Right kidney (tissue), 1 donor: Measurements from ENCODE around the gene RHOF.
A peak's percentile ranks its signal among the peaks of the same experiment; 100 is the strongest.

Source experiments
- DNase-seq: peaks from one replicate; pipeline ENCODE4 v3.0.0-alpha.2; 2016

Gene RHOF

DNA sequence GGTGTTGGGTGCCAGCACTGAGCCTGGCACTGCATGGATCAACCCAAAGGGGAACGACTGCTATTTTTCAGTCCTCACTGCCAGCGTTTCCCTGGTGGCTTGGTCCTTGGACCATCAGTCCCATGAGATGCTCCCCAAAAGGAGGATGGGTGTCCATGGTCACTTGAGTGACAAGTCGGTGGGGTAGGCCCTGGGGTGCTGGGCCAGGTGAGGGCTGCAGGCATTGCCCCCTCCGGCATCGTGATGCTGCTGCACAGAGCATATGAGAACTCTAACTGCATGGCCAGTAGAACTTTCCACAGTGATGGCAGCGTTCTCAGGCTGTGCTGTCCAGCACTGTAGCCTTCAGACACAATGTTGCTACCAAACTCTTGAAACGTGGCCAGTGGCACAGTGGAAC lies 26.6 kb upstream of the RHOF start:
- no peak for DNase-seq

DNA sequence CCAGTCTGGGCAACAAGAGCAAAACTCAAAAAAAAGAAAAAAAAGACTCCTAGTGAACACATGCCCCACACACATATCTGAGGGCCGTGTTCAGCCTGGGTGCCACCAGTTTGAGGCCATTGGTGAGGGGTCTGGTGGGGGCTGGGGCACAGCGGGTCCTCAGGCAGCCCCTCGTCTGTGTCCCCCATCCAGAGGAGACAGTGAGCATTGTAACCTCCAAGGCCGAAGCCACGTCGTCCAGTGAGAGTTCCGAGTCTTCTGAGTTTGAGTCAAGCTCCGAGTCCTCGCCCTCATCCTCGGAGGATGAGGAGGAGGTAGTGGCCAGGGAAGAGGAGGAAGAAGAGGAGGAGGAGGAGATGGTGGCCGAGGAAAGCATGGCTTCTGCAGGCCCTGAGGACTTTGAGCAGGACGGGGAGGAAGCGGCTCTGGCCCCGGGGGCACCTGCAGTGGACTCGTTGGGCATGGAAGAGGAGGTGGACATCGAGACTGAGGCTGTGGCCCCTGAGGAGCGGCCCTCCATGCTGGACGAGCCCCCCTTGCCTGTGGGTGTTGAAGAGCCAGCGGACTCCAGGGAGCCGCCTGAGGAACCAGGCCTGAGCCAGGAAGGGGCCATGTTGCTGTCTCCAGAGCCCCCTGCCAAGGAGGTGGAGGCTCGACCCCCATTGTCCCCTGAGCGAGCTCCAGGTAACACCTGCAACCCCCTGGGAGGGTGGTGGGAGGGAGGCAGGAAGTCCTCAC lies 25.9 kb upstream of the RHOF start:
- no peak for DNase-seq

DNA sequence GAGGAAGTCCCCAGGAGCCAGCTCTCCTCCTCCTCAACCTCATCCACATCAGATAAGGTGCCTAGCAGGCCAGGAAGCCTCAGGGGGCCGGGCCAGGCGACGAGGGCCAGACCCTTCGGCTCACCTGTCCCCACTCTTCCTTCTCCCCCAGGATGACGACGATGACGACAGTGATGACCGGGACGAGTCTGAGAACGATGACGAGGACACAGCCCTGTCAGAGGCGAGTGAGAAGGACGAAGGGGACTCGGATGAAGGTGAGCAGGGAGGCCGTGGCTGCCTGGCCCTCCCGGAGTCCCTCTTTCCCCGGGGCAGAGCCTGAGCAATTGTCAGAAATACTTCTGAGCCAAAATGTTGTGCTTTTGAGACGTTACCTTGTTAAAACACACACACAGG lies 24.2 kb upstream of the RHOF start:
- no peak for DNase-seq

- DNase-seq: no peak
Observed at GRCh38 chr12:121816925-121817647, 23.6 kb upstream of the RHOF start.

GRCh38 chr12:121815263-121815662 lies 21.8 kb upstream of the RHOF start:
- no peak for DNase-seq

DNA sequence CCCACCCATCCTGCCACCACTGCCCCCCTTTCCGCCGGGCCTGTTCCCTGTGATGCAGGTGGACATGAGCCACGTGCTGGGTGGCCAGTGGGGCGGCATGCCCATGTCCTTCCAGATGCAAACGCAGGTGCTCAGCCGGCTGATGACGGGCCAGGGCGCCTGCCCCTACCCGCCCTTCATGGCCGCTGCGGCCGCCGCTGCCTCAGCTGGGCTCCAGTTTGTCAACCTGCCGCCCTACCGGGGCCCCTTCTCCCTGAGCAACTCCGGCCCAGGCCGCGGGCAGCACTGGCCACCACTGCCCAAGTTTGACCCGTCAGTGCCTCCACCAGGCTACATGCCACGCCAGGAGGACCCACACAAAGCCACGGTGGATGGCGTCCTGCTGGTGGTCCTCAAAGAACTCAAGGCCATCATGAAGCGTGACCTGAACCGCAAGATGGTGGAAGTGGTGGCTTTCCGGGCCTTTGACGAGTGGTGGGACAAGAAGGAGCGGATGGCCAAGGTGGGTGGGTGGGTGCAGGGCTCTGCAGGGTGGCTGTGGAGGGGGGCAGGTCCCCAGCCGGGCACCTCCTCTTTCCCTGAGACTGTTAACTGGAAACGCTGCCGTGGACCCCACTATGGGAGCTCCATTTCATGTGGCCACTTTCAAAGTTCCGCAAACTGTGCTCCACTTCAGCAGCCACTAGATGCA lies 21.1 kb upstream of the RHOF start:
- no peak for DNase-seq

- no peak for DNase-seq
Observed at GRCh38 chr12:121813951-121814350, 20.5 kb upstream of the RHOF start.

GRCh38 chr12:121812921-121813896 lies 19.7 kb upstream of the RHOF start:
- no peak for DNase-seq

DNA sequence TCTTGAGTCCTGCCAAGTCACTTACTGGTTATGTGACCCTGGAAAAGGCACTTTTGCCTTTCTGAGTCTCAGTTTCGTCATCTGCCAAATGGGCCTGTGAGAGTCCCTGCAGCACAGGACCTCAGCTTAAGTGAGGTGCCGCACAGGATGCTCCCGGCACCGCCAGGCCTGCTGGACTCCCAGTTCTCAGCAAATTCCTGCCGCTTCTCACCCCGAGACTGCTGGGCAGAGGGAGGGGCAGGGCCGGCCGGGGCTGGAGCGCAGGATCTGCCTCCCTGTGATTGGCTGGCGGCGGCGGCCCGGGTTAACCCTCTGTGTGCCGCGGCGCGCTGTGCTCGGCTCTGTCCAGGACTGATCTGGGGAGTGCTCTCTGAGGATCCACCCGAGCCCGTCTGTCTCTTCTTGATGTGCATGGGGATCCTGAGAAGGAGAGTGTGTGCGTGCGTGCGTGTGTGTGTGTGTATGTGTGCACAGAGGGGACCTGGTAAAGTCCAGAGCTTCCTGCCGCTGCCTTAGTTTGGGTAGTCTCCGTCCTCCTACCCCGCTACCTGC lies 18.9 kb upstream of the RHOF start:
- DNase-seq: peak; percentile 88

DNA sequence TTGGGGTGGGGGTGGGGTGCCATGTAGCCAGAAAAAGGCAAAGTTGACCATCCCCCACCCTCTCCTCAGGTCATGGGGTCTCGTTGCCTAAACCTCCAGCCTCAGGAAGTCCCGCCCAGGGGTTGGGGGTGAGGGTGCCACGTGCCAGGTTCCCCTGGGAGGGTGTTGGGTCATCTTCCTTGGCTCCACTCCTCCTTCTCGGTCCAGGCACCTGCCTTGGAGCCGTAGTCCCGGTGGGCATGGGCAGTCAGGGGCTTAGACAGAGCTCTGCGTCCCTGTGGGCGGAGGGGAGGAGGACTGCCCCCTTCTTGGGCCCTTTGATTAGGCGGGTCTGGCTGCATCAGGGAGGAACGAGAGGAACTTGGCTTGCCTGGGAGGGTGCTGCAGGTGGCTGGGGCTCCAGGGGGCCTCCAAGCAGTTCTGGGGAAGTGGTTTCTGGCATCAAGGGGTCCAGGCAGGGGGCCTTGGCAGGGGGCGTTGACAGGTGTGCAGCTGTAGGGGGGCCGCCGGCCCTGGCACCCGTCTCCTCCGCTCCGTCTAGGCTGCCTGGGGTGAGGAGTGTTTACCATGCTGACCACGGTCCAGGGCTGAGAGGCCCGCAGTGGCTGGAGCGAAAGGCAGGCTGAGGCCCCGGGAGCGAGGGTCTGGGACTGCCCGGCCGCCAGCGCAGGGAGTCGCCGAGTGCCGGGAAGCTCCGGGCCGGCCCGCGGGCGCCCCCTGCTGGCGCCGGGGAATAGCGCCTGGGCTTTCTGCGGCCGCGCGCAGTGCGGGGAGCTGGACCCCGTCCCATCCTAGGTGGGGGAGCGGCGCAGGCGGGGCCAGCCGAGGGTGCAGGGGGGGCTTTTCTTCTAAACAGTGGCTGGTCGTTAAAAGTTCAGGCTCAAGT lies 18.2 kb upstream of the RHOF start:
- peak; percentile 81 for DNase-seq

DNA sequence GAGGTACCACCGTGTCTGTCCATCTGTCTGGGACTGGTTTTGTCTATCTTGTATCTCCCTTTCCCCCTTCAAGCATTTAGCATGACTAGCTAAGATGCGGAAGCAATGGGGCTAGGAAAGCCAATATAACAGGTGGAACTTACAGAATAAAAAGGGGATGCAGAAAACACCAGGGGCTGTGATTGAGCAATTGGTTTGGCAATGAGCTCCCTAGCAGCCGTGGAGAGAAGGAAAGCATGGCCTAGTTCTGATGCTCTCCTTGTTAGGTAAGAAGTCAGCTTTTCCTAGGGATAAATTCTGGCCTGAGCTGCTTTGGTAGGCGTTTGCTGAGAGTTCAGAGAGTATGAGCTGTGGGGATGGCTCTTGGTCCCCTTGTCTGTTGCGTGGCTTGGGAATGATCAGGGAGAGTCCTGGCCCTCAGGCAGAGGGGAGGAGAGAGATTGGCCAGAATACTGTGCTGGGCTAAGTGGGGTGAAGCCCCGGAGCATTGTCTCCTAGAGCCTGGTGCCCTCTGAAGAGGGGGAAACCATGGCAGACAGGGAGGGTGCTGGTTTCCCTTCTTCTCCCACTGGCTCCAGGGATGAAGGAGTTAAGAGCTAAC lies 17.4 kb upstream of the RHOF start:
- no peak for DNase-seq

- no peak for DNase-seq
Observed at GRCh38 chr12:121810234-121810817, 16.8 kb upstream of the RHOF start.

DNA sequence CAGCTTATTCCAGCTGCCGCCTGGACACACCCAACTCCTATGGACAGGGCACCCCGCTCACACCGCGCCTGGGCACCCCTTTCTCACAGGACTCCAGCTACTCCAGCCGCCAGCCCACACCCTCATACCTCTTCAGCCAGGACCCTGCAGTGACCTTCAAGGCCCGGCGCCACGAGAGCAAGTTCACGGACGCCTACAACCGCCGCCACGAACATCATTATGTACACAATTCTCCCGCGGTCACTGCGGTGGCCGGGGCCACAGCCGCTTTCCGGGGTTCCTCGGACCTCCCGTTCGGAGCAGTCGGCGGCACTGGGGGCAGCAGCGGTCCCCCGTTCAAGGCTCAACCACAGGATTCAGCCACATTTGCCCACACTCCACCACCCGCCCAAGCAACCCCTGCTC lies 16.2 kb upstream of the RHOF start:
- DNase-seq: no peak

GRCh38 chr12:121808623-121809022 lies 15.1 kb upstream of the RHOF start:
- DNase-seq: no peak

GRCh38 chr12:121807642-121808347 lies 14.3 kb upstream of the RHOF start:
- no peak for DNase-seq

DNA sequence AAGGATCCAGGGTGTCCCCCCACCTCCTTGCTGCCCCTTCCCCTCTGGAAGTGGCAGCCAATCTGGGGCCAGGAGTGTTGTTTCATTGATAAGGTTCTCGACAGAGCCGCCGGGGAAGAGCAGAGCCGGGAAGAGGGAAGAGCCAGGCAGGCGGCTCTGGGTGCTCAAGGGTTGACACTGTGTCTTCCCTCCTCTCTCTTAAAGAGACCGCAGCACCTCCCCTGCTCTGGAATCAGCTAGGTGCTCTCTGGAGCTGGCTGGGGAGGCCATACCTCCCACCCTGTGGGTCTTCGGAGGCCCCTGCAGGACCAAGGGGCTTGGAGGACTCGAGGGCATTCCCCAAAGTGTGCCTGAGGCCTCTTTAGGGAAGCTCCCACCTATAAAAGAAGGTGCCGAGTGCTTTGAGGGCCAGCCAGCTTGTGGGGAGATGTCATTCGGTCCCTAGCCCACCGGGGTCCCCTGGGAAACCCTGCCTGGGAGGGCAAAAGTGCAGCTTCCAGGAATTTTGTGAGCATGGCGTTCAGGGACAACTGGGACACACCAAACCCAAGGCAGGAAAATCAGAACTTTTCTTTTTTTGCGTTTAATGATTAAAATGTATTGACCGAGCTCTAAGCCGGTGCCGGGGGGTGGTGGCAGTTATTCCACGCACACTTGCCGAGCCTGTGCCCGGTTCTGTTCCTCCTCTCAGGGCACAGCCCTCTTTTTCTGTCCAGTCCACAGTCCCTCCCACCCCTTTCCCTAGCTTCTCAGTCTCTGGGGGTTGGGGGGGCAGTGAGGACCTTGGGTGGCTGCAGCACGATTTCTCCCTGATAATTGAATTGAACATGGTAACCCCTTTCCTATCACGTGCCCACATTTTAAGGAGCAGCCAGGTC lies 13.3 kb upstream of the RHOF start:
- DNase-seq: peak; percentile 47

DNA sequence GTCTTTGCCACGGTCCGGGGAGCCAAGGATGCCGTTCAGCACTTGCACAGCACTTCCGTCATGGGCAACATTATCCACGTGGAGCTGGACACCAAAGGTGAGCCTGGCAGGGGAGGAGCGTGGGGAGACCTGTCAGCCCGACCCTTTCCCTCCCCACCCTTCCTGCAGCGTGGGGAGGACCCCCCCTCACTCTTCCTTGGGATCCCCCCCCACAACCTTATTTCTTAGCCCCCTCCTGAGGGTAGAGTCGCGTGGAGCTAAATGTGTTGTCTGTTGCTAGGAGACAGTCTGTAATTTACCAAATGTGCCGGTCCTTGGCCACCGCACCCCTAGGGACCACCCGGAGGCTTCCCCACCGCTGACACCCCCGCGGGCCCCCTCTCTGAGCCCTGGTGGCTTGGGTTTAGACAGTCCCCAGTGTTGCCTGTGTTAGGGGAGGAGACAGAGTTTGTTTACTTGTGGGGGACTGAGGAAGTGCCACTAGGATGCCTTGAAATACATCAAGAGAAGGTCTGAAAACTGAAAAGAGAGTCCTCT lies 12.6 kb upstream of the RHOF start:
- no peak for DNase-seq
